ENCODE data around the gene TPX2.
"Not testable (repeated sequence)": the region's sequence is repeated elsewhere in the genome, so short reads cannot be mapped to it uniquely, and the experiment has no call there.

The TPX2 gene

DNA sequence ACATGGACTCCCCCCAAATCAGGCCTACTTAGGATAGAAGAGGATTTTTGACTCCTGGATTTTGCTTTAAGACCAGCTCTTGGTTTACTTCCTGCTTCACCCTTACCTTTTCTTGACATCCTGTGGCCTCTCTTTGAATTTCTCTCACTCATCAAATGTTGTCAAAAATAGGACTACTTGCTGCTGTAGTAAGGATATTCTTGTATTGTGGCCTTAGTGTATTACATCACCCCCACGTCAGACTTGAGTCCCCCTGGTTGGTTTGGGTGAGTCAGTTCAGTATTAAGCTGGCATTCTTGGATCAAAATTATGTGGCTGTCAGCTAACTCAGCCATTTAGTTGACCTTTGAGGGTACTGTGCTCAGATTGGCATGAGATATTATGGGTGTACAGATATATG, 1.1 kb downstream of the TPX2 start:
- H3K23ac ChIP-seq (ENCODE audit: low read length), result peak overlapping the region; percentile 24
- peaks cover 26% of the 10 kb centered on the region for H3K79me2 ChIP-seq (ENCODE audit: control insufficient read depth, insufficient read depth, low read length)
- H3K27me3 ChIP-seq (ENCODE audit: insufficient read depth, low read length, poor library complexity), result no peaks in the 10 kb centered on the region
- H2BK5ac ChIP-seq (ENCODE audit: low read length), result no peak overlapping the region
- H3K18ac ChIP-seq (ENCODE audit: low read length), result no peak overlapping the region
- H3K56ac ChIP-seq (ENCODE audit: low read length), result peak overlapping the region; percentile 89
- peak overlapping the region; percentile 76 for H3K4me3 ChIP-seq (ENCODE audit: low read length)
- H4K8ac ChIP-seq (ENCODE audit: low read depth, low read length), result no peak overlapping the region
- DNase-seq, result peak; percentile 14
- no peak overlapping the region for H3K27ac ChIP-seq (ENCODE audit: low read depth, low read length)
- H3K9ac ChIP-seq (ENCODE audit: low read length), result peak overlapping the region; percentile 86
- no peak overlapping the region for H2BK15ac ChIP-seq (replicated peaks; ENCODE audit: low read depth)
- H3K36me3 ChIP-seq (ENCODE audit: control insufficient read depth, insufficient read depth, low read length), result no peaks in the 10 kb centered on the region
- peaks cover 5% of the 10 kb centered on the region for H3K4me1 ChIP-seq (ENCODE audit: control insufficient read depth, low read depth, low read length)
- no peak overlapping the region for H4K5ac ChIP-seq (ENCODE audit: low read length)
- H3K4ac ChIP-seq (ENCODE audit: low read depth, low read length), result no peak overlapping the region
- H2BK120ac ChIP-seq (ENCODE audit: low read depth, low read length), result no peak overlapping the region
- H2AK5ac ChIP-seq (ENCODE audit: low read length), result peak overlapping the region; percentile 62
- H3K4me2 ChIP-seq (ENCODE audit: low read length), result peak overlapping the region; percentile 97
- WGBS (ENCODE audit: extremely low coverage, insufficient coverage, low lambda C conversion rate), result no CpG with 5 or more reads among the region's 1 CpG
- H3K79me1 ChIP-seq (ENCODE audit: low read length), result peaks cover 5% of the 10 kb centered on the region

DNA sequence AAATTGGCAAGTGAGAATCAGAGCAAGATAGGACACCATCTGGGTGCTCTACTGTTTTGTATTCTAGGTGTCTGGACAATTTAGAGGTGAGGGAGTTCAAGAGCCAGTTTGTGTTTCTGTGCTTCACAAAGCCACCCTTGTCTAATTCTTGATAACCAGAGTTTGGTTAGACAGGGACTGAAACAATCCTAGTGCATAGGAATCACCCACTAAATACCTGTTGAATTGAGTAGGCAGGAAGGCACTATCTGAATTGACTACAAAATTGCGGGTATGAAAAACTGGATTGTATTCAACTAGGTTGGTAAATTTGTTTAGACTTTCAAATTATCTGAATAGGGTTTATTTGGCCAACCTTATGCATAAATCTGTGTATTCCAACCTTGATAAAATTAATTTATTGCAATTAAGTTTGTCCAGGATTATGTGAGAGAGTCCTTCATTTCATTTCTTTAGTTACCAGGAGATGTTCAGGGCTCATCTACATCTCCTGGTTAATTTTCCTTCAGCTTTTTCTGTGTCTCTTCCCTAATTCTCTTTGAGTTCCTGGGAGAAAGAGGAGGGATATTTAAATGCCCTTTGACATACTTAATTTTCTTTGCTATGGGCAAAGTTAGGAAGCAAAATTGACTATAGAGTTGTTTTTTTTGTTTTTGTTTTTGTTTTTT, 1.7 kb downstream of the TPX2 start:
- Histone ChIP-seq H3K23ac (ENCODE audit: low read length) (peak overlapping the region; percentile 24), H2BK15ac (replicated peaks; ENCODE audit: low read depth) (no peak overlapping the region), H2BK5ac (ENCODE audit: low read length) (no peak overlapping the region), H4K8ac (ENCODE audit: low read depth, low read length) (no peak overlapping the region), H3K36me3 (ENCODE audit: control insufficient read depth, insufficient read depth, low read length) (no peaks in the 10 kb centered on the region), H3K27me3 (ENCODE audit: insufficient read depth, low read length, poor library complexity) (no peaks in the 10 kb centered on the region), H3K79me1 (ENCODE audit: low read length) (peaks cover 5% of the 10 kb centered on the region), H2BK120ac (ENCODE audit: low read depth, low read length) (no peak overlapping the region), H3K79me2 (ENCODE audit: control insufficient read depth, insufficient read depth, low read length) (peaks cover 26% of the 10 kb centered on the region), H3K4ac (ENCODE audit: low read depth, low read length) (no peak overlapping the region), H3K18ac (ENCODE audit: low read length) (no peak overlapping the region), H3K4me3 (ENCODE audit: low read length) (peak overlapping the region; percentile 76), H3K4me1 (ENCODE audit: control insufficient read depth, low read depth, low read length) (peaks cover 5% of the 10 kb centered on the region), H3K56ac (ENCODE audit: low read length) (peak overlapping the region; percentile 89), H2AK5ac (ENCODE audit: low read length) (peak overlapping the region; percentile 62), H4K5ac (ENCODE audit: low read length) (no peak overlapping the region), H3K4me2 (ENCODE audit: low read length) (peak overlapping the region; percentile 97), H3K9ac (ENCODE audit: low read length) (peak overlapping the region; percentile 86), H3K27ac (ENCODE audit: low read depth, low read length) (no peak overlapping the region)
- no CpG with 5 or more reads among the region's 1 CpG for WGBS (ENCODE audit: extremely low coverage, insufficient coverage, low lambda C conversion rate)
- DNase-seq, result no peak

DNA sequence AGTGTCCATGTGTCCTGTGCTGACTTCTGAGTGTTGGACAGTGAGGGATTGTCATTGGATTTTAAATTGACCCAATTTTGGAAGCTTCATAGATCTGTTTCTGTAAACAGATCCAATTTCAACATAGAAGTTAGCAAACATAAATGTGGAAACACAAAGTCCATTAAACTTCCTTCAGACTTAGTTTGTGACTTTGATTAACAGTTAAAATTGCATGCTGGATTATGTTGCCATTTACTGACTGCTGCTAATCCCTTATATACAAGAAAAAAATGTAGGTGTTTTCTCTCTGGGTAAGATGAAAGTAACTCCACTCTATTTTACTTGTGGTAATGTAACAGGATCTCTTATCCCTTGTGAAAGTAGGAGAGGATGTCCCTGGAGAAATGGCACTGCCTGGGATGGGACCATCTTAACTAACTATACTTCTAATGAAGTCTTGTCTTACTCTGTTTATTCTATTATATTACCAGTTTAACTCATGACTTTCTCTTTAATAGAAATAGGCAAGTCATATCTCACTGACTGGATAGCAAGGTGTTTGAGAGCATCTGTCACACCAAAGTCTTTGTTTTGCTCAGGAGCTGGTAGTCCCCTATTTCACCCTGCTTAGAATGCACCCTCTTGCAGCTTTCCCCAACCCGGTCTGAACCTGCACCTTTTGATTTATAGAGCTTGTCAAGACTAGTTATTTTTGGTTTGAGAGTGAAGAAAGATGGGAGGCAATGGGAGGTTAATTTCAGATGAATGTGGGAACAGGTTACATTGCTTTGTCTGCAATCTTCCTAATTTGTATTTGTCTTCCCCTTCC, 7.2 kb downstream of the TPX2 start:
- Histone ChIP-seq H3K27me3 (ENCODE audit: insufficient read depth, low read length, poor library complexity) (no peaks in the 10 kb centered on the region), H3K4me3 (ENCODE audit: low read length) (no peak overlapping the region), H3K56ac (ENCODE audit: low read length) (no peak overlapping the region), H3K27ac (ENCODE audit: low read depth, low read length) (no peak overlapping the region), H3K4me1 (ENCODE audit: control insufficient read depth, low read depth, low read length) (no peaks in the 10 kb centered on the region), H2BK5ac (ENCODE audit: low read length) (no peak overlapping the region), H3K36me3 (ENCODE audit: control insufficient read depth, insufficient read depth, low read length) (no peaks in the 10 kb centered on the region), H3K4me2 (ENCODE audit: low read length) (no peak overlapping the region), H2AK5ac (ENCODE audit: low read length) (no peak overlapping the region), H4K8ac (ENCODE audit: low read depth, low read length) (no peak overlapping the region), H3K79me1 (ENCODE audit: low read length) (peaks cover 4% of the 10 kb centered on the region), H3K18ac (ENCODE audit: low read length) (no peak overlapping the region), H3K79me2 (ENCODE audit: control insufficient read depth, insufficient read depth, low read length) (peaks cover 35% of the 10 kb centered on the region), H3K23ac (ENCODE audit: low read length) (no peak overlapping the region), H2BK15ac (replicated peaks; ENCODE audit: low read depth) (no peak overlapping the region), H3K9ac (ENCODE audit: low read length) (no peak overlapping the region), H4K5ac (ENCODE audit: low read length) (no peak overlapping the region), H2BK120ac (ENCODE audit: low read depth, low read length) (no peak overlapping the region), H3K4ac (ENCODE audit: low read depth, low read length) (no peak overlapping the region)
- no peak for DNase-seq
- WGBS (ENCODE audit: extremely low coverage, insufficient coverage, low lambda C conversion rate), result no CpG with 5 or more reads among the region's 1 CpG

DNA sequence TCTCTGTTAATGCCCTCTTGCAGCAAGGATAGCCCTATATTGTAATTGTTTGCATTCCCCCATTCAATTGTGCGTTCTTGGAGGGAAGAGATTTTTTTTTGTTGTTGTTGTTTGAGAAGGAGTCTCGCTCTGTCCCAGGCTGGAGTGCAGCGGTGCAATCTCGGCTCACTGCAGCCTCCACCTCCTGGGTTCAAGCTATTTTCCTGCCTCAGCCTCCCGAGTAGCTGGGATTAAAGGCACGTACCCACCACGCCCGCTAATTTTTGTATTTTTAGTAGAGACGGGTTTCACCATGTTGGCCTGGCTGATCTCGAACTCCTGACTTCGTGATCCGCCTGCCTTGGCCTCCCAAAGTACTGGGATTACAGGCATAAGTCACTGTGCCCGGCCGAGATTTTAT, 7.9 kb downstream of the TPX2 start:
- DNase-seq; H2BK120ac ChIP-seq (ENCODE audit: low read depth, low read length); H3K18ac ChIP-seq (ENCODE audit: low read length); H3K36me3 ChIP-seq (ENCODE audit: control insufficient read depth, insufficient read depth, low read length); H2BK15ac ChIP-seq (replicated peaks; ENCODE audit: low read depth); H4K8ac ChIP-seq (ENCODE audit: low read depth, low read length); H3K9ac ChIP-seq (ENCODE audit: low read length); H3K79me1 ChIP-seq (ENCODE audit: low read length); H2AK5ac ChIP-seq (ENCODE audit: low read length); H3K4me1 ChIP-seq (ENCODE audit: control insufficient read depth, low read depth, low read length); H4K5ac ChIP-seq (ENCODE audit: low read length); H3K4me2 ChIP-seq (ENCODE audit: low read length); H2BK5ac ChIP-seq (ENCODE audit: low read length); H3K27me3 ChIP-seq (ENCODE audit: insufficient read depth, low read length, poor library complexity); H3K4me3 ChIP-seq (ENCODE audit: low read length); H3K23ac ChIP-seq (ENCODE audit: low read length); H3K27ac ChIP-seq (ENCODE audit: low read depth, low read length); H3K4ac ChIP-seq (ENCODE audit: low read depth, low read length); H3K56ac ChIP-seq (ENCODE audit: low read length): not testable (repeated sequence)
- WGBS (ENCODE audit: extremely low coverage, insufficient coverage, low lambda C conversion rate), result no CpG with 5 or more reads among the region's 14 CpGs
- peaks cover 33% of the 10 kb centered on the region for H3K79me2 ChIP-seq (ENCODE audit: control insufficient read depth, insufficient read depth, low read length)

DNA sequence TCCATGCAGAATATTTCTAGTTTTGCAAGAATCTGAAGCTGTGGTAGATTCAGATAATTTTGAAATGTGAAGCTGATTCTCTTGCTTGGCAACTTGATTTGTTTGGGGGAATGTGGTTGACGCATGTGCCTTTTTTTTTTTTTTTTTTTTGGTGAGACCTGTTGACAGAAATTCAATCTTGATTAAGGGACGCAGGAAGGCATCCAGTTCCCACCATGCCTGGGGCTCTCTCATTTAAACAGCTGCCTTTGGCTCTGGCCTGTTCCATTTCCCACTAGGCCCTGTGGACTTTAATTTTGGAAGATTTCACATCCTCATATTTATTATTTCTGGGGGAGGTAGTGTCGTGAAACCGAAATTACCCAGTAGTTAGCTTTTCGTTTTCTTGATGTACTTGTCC, 8.6 kb downstream of the TPX2 start:
- H3K56ac ChIP-seq (ENCODE audit: low read length), result no peak overlapping the region
- H3K79me1 ChIP-seq (ENCODE audit: low read length), result peaks cover 7% of the 10 kb centered on the region
- no peak overlapping the region for H3K4me2 ChIP-seq (ENCODE audit: low read length)
- no peak overlapping the region for H2BK15ac ChIP-seq (replicated peaks; ENCODE audit: low read depth)
- no peaks in the 10 kb centered on the region for H3K36me3 ChIP-seq (ENCODE audit: control insufficient read depth, insufficient read depth, low read length)
- no peaks in the 10 kb centered on the region for H3K27me3 ChIP-seq (ENCODE audit: insufficient read depth, low read length, poor library complexity)
- no peaks in the 10 kb centered on the region for H3K4me1 ChIP-seq (ENCODE audit: control insufficient read depth, low read depth, low read length)
- H3K79me2 ChIP-seq (ENCODE audit: control insufficient read depth, insufficient read depth, low read length), result peaks cover 33% of the 10 kb centered on the region
- no peak overlapping the region for H2BK120ac ChIP-seq (ENCODE audit: low read depth, low read length)
- H4K8ac ChIP-seq (ENCODE audit: low read depth, low read length), result no peak overlapping the region
- no peak overlapping the region for H4K5ac ChIP-seq (ENCODE audit: low read length)
- H3K23ac ChIP-seq (ENCODE audit: low read length), result no peak overlapping the region
- peak; percentile 7 for DNase-seq
- no peak overlapping the region for H2BK5ac ChIP-seq (ENCODE audit: low read length)
- no peak overlapping the region for H3K27ac ChIP-seq (ENCODE audit: low read depth, low read length)
- WGBS (ENCODE audit: extremely low coverage, insufficient coverage, low lambda C conversion rate), result no CpG with 5 or more reads among the region's 5 CpGs
- H2AK5ac ChIP-seq (ENCODE audit: low read length), result no peak overlapping the region
- H3K4me3 ChIP-seq (ENCODE audit: low read length), result no peak overlapping the region
- H3K9ac ChIP-seq (ENCODE audit: low read length), result no peak overlapping the region
- no peak overlapping the region for H3K4ac ChIP-seq (ENCODE audit: low read depth, low read length)
- no peak overlapping the region for H3K18ac ChIP-seq (ENCODE audit: low read length)

Measured in mesendoderm (in vitro differentiated cells).